H1 (cell line): ENCODE results near the gene AP2B1. TPM values are rescaled to one million over a fixed set of nuclear protein-coding genes. Genes with fewer than 3 reads are reported as not detected.

Experiments used
- CBX8 ChIP-seq: fragments of 300-800, 300-1000 bp; sonication (generic); IDR thresholded peaks from 2 replicates; pipeline ENCODE4 v1.7.1; 2016; ENCODE audit warnings: low read depth, low read length, borderline replicate concordance
- FOSL1 ChIP-seq: IDR thresholded peaks from 2 replicates; pipeline ENCODE4 v1.6.1; 2011; ENCODE audit warnings: mild to moderate bottlenecking, low read depth, low read length, moderate library complexity; ENCODE audit not compliant: insufficient read depth
- polyA plus RNA-seq, 7 experiments: library from polyadenylated mRNA; depleted of rRNA in 3 of 7; stranded (reverse) in 5 of 7; unstranded in 2 of 7; fragments of >200 nt in 5 of 7; fragments of 200-250 nt in 2 of 7; gene quantifications; 1 replicate in 5 of 7; 2 replicates in 1 of 7; 4 replicates in 1 of 7; pipeline versions ENCODE4 v1.2.1 to v1.2.3, GENCODE V29; 2011 to 2013; ENCODE audit warnings: missing spikeins in 2 of 7, mixed read lengths in 2 of 7
- total RNA-seq: library from RNA; stranded (reverse); fragmentation: NEBNext Ultra II Directional; extraction: Animal tissue kit (Norgen Biotek cat#: 25700); gene quantifications from 2 replicates; pipeline ENCODE4 v1.2.1, GENCODE V29; 2021

AP2B1 gene
- total and polyA plus RNA-seq, 2 of the 8 experiments (the other 6 are each of a cell fraction or from before 2014, with no cell fraction given), result 95.5 to 199 TPM

- TF ChIP-seq CBX8, result no peak
- no peak for TF ChIP-seq FOSL1
Measured at GRCh38 chr17:35710950-35711349, 123.8 kb downstream of the AP2B1 start (continued).
